ENCODE measurements around the gene ZNF45. TPM values are rescaled to one million over a fixed set of nuclear protein-coding genes. Genes with fewer than 3 reads are reported as not detected.

ZNF45 gene
- total and polyA plus RNA-seq, 2 of the 13 experiments (the other 11 are each of a cell fraction or from before 2014, with no cell fraction given), result 2.4 to 11.3 TPM

DNA sequence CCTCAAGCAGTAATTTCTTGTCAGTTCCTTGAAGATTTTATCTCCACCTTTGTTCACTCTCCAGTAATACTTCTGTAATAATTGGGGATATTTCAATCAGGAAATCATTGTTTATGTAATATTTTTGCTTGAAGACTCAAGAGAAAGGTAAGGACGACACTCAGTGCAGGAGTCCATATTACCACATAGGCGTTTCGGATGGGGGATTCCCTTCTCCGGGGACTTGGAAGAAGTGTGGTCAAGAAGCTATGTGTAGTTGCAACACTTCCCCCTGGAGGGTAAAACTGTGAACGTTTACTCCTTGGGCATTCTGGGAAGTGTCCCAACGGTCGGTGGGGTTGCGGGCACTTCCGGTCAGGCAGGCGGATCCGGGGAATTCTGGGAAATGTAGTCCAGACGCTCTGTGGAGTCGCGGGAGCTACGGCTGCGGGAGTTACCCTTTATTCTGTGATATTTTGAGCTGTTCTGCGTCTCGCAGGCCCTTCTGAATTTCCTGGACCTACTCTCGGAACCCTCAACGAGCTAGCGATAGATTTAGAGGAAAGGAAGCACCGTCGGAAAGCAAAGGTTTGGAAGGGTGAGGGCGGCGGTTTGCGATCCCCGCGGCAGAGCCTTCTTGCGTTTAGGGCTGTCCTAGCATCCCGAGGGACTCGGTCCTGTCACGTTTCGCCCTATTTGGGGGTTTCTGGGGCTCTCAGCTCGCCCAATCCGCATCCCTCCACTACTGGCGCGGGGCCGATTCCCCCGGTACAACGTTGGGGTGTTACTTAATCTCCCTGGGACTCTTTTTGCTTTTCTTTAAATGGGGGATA, 16.0 kb upstream of the ZNF45 start, which contains the start of gene ZNF221 (continued):
- TF ChIP-seq THAP9 (CRISPR knock-in tag; IDR thresholded peaks at IDR 0.05; ENCODE audit: borderline replicate concordance) (peak; percentile 77; the same call in 1 of the 2 replicates), SKI (IDR thresholded peaks at IDR 0.05; ENCODE audit: partially characterized antibody) (no peak), ZNF7 (CRISPR knock-in tag; IDR thresholded peaks at IDR 0.05) (no peak), ARID2 (CRISPR knock-in tag; IDR thresholded peaks at IDR 0.05; ENCODE audit: borderline replicate concordance) (no peak), CTCF (CRISPR knock-in tag; IDR thresholded peaks at IDR 0.05) (peak; percentile 76), ELF4 (CRISPR knock-in tag; IDR thresholded peaks at IDR 0.05; ENCODE audit: borderline replicate concordance) (0 out of 2 replicates have a peak, but pooled peaks have one; percentile 43), POGZ (CRISPR knock-in tag; IDR thresholded peaks at IDR 0.05) (peak; percentile 89), PRDM10 (CRISPR knock-in tag; IDR thresholded peaks at IDR 0.05; ENCODE audit: low read depth) (peak; percentile 49; the same call in 1 of the 2 replicates), POLR2A (IDR thresholded peaks at IDR 0.05; ENCODE audit: insufficient read depth in 1 of 2, low read depth in 2 of 2, low read length in 2 of 2) (no peak), THAP8 (CRISPR knock-in tag; IDR thresholded peaks at IDR 0.05; ENCODE audit: borderline replicate concordance) (no peak), ATF7 (IDR thresholded peaks at IDR 0.05) (no peak), ATF7 (CRISPR knock-in tag; IDR thresholded peaks at IDR 0.05) (no peak), ZNF251 (CRISPR knock-in tag; IDR thresholded peaks at IDR 0.05) (no peak), NRL (CRISPR knock-in tag; IDR thresholded peaks at IDR 0.05; ENCODE audit: borderline replicate concordance) (no peak), ZNF580 (CRISPR knock-in tag; IDR thresholded peaks at IDR 0.05; ENCODE audit: borderline replicate concordance, low read depth) (0 out of 2 replicates have a peak, but pooled peaks have one; percentile 60), FLYWCH1 (CRISPR knock-in tag; IDR thresholded peaks at IDR 0.05) (no peak), HMGA1 (CRISPR knock-in tag; conservative IDR thresholded peaks at IDR 0.05) (no peak)
- TF ChIP-seq, protein P1, sequence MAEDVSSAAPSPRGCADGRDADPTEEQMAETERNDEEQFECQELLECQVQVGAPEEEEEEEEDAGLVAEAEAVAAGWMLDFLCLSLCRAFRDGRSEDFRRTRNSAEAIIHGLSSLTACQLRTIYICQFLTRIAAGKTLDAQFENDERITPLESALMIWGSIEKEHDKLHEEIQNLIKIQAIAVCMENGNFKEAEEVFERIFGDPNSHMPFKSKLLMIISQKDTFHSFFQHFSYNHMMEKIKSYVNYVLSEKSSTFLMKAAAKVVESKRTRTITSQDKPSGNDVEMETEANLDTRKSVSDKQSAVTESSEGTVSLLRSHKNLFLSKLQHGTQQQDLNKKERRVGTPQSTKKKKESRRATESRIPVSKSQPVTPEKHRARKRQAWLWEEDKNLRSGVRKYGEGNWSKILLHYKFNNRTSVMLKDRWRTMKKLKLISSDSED (CRISPR knock-in tag; IDR thresholded peaks at IDR 0.05), result no peak
